Spleen (tissue), 11 donors: ENCODE data around the gene MAP2K3. TPM values are rescaled to one million over a fixed set of nuclear protein-coding genes. Genes with fewer than 3 reads are reported as not detected.
A peak's percentile ranks its signal among the peaks of the same experiment; 100 is the strongest.

Experiments used
- DNase-seq: peaks from one replicate; pipeline ENCODE4 v3.0.0-alpha.2; 2020
- H3K27ac ChIP-seq, 8 donors: fragments of 200-600 bp; sonication (generic) in 7 of 8; 1 replicate in 4 of 8; 2 replicates in 4 of 8; pipeline versions ENCODE4 v1.5.0 to v1.8.0; 2016 to 2021; ENCODE audit warnings: inconsistent platforms in 4 of 8, mild to moderate bottlenecking in 4 of 8, moderate library complexity in 1 of 8
- H3K27me3 ChIP-seq, 7 donors: fragments of 200-600 bp; sonication (generic) in 6 of 7; replicated peaks in 1 of 7; 1 replicate in 4 of 7; 2 replicates in 3 of 7; pipeline versions ENCODE4 v1.5.0 to v1.8.0; 2016 to 2021; ENCODE audit warnings: inconsistent platforms in 3 of 7, mild to moderate bottlenecking in 1 of 7
- H3K36me3 ChIP-seq, 6 donors: fragments of 200-600 bp; sonication (generic) in 5 of 6; 1 replicate in 4 of 6; 2 replicates in 2 of 6; pipeline versions ENCODE4 v1.5.0 to v1.8.0; 2016 to 2021; ENCODE audit warnings: inconsistent platforms in 2 of 6
- H3K4me1 ChIP-seq, 6 donors: fragments of 200-600 bp; sonication (generic) in 5 of 6; 1 replicate in 3 of 6; 2 replicates in 3 of 6; pipeline versions ENCODE4 v1.5.0 to v1.8.0; 2016 to 2021; ENCODE audit warnings: inconsistent platforms in 3 of 6
- H3K4me3 ChIP-seq, 8 donors: fragments of 200-600 bp; sonication (generic) in 7 of 8; 1 replicate in 4 of 8; 2 replicates in 4 of 8; pipeline versions ENCODE4 v1.5.0 to v1.8.0; 2016 to 2021; ENCODE audit warnings: inconsistent platforms in 4 of 8, mild to moderate bottlenecking in 4 of 8, moderate library complexity in 2 of 8
- H3K9me3 ChIP-seq, 8 donors: fragments of 200-600 bp; sonication (generic) in 7 of 8; 1 replicate in 4 of 8; 2 replicates in 4 of 8; pipeline versions ENCODE4 v1.5.0 to v1.8.0; 2016 to 2021; ENCODE audit warnings: inconsistent platforms in 4 of 8
- POLR2A ChIP-seq, 3 donors: fragments of 450-650 bp; IDR thresholded peaks; one replicate each; pipeline ENCODE4 v1.5.1; 2017; ENCODE audit warnings: antibody characterized with exemption in 3 of 3, mild to moderate bottlenecking in 1 of 3
- POLR2AphosphoS5 ChIP-seq, 3 donors: sonication (generic); formaldehyde crosslinking; IDR thresholded peaks; one replicate each; pipeline ENCODE4 v1.5.1; 2017; ENCODE audit warnings: antibody characterized with exemption in 3 of 3
- WGBS, 5 donors: extraction: QIAGEN DNeasy Blood & Tissue Kit in 3 of 5; methylation state at CpG; one replicate each; pipeline versions ENCODE4 v1.1.5 to v1.1.7; 2013 to 2018; 5-methylcytosine and 5-hydroxymethylcytosine counted together
- intact Hi-C: fragments of 100-400 bp; cut with DNase I; formaldehyde crosslinking; loops from one replicate; pipeline ENCODE4 v1.15.0; 2023; ENCODE audit warnings: low total_unique reads
- polyA plus RNA-seq, 3 donors: library from polyadenylated mRNA; stranded (reverse); fragments of 200-250 nt; gene quantifications; one replicate each; pipeline ENCODE4 v1.2.1, GENCODE V29; 2013
- total RNA-seq, 7 donors: library from RNA; depleted of rRNA in 3 of 7; stranded (reverse); fragments of >200 nt in 3 of 7; fragmentation: NEBNext Ultra II Directional in 4 of 7; extraction: Animal tissue kit (Norgen Biotek cat#: 25700) in 4 of 7; gene quantifications; one replicate each; pipeline versions ENCODE4 v1.1.0 to v1.2.1, GENCODE V29; 2016 to 2021
- TF ChIP-seq, protein P1 (sequence below), 11 experiments: fragments of 200-600 bp in 7 of 11; fragments of 450-650 bp in 4 of 11; sonication (generic) in 4 of 11; IDR thresholded peaks in 8 of 11; conservative IDR thresholded peaks in 3 of 11; 1 replicate in 7 of 11; 2 replicates in 4 of 11; pipeline versions ENCODE4 v1.4.0 to v1.8.0; 2016 to 2021; ENCODE audit warnings: antibody characterized with exemption in 11 of 11, inconsistent platforms in 4 of 11, mild to moderate bottlenecking in 1 of 11
- donor health status: healthy with polysubstance abuse.
- donor health status: DM: no; HTN: no; CAD: no; lungs with moderate emphysema.
- donor health status: DM: no; HTN: no; CAD: no.
- donor health status: Bipolar disorder and iron deficiency.
- donor health status: healthy.
- donor health status: DM: no; HTN: no; CAD: no.
- donor health status: DM: yes; HTN: yes; CAD: no.

Gene MAP2K3
- total and polyA plus RNA-seq, 10 donors = 31.7 to 121 (median 62.5) TPM

DNA sequence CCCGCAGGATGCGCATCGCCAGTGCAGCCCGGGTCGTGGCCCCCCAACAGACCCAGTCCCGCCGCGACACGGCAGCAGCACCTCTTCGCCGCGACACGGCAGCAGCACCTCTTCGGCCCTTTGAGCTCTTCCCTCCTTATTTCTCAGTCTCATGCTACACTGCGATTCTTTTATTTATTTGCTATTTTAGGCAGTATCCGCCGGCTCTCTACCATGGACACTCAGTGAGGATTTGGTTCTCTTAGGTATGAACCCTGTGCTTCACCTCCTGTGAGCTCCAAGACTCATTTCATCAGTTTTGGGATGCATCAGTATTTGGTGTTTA is 8.3 kb upstream of the MAP2K3 start:
- H3K4me1 ChIP-seq = peaks cover 12 to 67% (median 47%) of the 10 kb centered on the region in 6 donors
- intact Hi-C loops = no loop called here
- TF ChIP-seq, protein P1, sequence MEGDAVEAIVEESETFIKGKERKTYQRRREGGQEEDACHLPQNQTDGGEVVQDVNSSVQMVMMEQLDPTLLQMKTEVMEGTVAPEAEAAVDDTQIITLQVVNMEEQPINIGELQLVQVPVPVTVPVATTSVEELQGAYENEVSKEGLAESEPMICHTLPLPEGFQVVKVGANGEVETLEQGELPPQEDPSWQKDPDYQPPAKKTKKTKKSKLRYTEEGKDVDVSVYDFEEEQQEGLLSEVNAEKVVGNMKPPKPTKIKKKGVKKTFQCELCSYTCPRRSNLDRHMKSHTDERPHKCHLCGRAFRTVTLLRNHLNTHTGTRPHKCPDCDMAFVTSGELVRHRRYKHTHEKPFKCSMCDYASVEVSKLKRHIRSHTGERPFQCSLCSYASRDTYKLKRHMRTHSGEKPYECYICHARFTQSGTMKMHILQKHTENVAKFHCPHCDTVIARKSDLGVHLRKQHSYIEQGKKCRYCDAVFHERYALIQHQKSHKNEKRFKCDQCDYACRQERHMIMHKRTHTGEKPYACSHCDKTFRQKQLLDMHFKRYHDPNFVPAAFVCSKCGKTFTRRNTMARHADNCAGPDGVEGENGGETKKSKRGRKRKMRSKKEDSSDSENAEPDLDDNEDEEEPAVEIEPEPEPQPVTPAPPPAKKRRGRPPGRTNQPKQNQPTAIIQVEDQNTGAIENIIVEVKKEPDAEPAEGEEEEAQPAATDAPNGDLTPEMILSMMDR (IDR thresholded peaks at IDR 0.05 in 8 of 11, conservative IDR thresholded peaks at IDR 0.05 in 3 of 11) = peak in 2 of 11 experiments; percentile 1 to 7
- no peak for TF ChIP-seq POLR2AphosphoS5 (IDR thresholded peaks at IDR 0.05)
- TF ChIP-seq POLR2A (IDR thresholded peaks at IDR 0.05) = no peak
- H3K4me3 ChIP-seq = peak overlapping the region; percentile 47 to 82 (median 74)
- no peaks in the 10 kb centered on the region for H3K27me3 ChIP-seq
- no peaks in the 10 kb centered on the region for H3K9me3 ChIP-seq
- H3K27ac ChIP-seq = peak overlapping the region in 7 of 8 donors; percentile 65 to 86 (median 78)
- no peak for DNase-seq
- 9 to 21% (median 10%) methylated on average over 16 to 17 of the region's 17 CpGs for WGBS, 5 donors
- no peaks in the 10 kb centered on the region for H3K36me3 ChIP-seq

DNA sequence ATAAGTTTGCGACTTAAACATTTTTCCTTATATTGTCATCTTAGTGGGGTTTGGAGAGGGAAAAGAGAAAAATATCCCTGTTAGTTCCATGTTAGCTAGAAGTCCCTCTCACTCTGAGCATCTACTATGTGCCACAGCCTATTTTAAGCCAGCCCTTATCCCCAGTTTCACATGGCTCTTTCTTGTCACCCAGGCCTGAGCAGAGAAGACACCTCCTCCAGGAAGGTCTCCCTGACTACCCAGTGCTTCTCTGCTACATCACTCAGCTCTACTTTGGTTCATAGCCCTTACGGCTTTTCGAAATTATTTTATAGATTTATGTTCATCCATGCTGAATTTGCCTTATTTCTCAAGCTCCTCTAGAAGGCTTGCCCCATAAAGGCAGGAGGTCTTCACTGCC is 7.2 kb upstream of the MAP2K3 start:
- DNase-seq = no peak
- peaks cover 12 to 78% (median 51%) of the 10 kb centered on the region in 6 donors for H3K4me1 ChIP-seq
- 95 to 99% (median 97%) methylated on average over 3 of the region's 3 CpGs for WGBS, 5 donors
- peak overlapping the region in 5 of 8 donors; percentile 66 to 90 (median 85) for H3K27ac ChIP-seq
- no peaks in the 10 kb centered on the region for H3K9me3 ChIP-seq
- TF ChIP-seq POLR2A (IDR thresholded peaks at IDR 0.05) (no peak), POLR2AphosphoS5 (IDR thresholded peaks at IDR 0.05) (no peak)
- TF ChIP-seq, protein P1 (IDR thresholded peaks at IDR 0.05 in 8 of 11, conservative IDR thresholded peaks at IDR 0.05 in 3 of 11) = no peak
- intact Hi-C loops = no loop called here
- no peaks in the 10 kb centered on the region for H3K36me3 ChIP-seq
- H3K4me3 ChIP-seq = no peak overlapping the region
- H3K27me3 ChIP-seq = no peaks in the 10 kb centered on the region

DNA sequence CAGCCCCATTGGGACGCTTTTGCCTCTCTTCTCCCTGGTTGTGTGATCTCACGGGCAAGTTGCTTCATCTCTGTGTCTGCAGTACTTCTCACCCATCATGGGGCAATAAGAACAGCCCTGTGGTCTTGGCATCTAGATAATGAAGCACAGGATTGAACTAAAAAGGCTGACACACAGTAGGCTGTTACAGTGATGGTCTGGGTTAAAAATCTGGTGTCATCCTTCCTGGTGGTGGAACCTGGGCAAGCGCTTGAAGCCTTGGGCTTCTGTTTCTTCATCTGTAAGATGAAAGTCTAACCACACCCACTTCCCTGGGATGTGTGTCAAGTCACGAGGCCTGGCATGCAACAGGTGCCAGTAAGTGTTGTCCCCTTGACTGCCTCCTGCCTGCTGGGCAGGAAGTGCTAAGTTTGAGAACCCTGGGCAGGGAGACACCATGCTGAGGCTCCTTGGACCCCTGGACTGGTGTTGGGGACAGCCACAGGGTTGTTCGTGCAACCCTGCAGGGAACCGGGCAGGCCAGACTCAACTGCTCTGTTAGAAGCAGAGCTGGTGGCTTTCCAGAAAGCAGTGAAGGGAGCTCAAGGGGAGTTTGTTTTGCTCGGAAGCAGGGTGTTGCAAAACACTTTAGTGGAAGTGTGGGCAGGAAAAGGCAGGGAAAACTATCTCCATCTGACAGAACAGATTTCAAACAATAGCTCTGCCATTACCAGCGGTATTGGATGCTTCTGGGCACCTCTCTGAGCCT is 5.9 kb upstream of the MAP2K3 start:
- Histone ChIP-seq H3K27ac (peak overlapping the region in 7 of 8 donors; percentile 54 to 90 (median 84)), H3K4me1 (peaks cover 12 to 91% (median 58%) of the 10 kb centered on the region in 6 donors), H3K9me3 (no peaks in the 10 kb centered on the region), H3K4me3 (peak overlapping the region in 1 of 8 donors; percentile 38), H3K27me3 (no peaks in the 10 kb centered on the region), H3K36me3 (no peaks in the 10 kb centered on the region)
- 37 to 65% (median 46%) methylated on average over 6 to 8 of the region's 8 CpGs for WGBS, 5 donors
- peak; percentile 87 for DNase-seq
- TF ChIP-seq POLR2A (IDR thresholded peaks at IDR 0.05) (no peak), POLR2AphosphoS5 (IDR thresholded peaks at IDR 0.05) (peak; percentile 46 to 61 (median 53))
- TF ChIP-seq, protein P1 (IDR thresholded peaks at IDR 0.05 in 8 of 11, conservative IDR thresholded peaks at IDR 0.05 in 3 of 11) = peak in 4 of 11 experiments; percentile 22 to 44 (median 36)
- intact Hi-C loops = no loop called here

DNA sequence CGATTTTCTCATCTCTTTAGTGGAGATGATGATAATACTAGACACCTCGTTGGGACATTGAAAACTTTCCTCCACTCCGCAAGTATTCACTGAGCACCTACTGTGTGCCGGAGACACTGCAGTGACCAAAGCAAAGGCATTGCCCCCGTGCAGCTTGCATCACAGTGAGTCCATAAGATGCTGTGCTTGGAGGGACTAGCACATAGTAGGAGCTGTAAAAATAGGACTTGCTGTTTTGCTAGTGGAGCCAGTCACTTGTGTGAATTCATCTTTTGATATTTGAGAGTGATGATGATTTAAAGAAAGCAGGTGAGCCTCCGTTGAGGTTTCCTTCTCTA is 5.3 kb upstream of the MAP2K3 start:
- Histone ChIP-seq H3K4me1 (peaks cover 15 to 96% (median 63%) of the 10 kb centered on the region in 6 donors), H3K36me3 (no peaks in the 10 kb centered on the region), H3K27ac (peak overlapping the region in 7 of 8 donors; percentile 54 to 90 (median 84)), H3K4me3 (peak overlapping the region in 1 of 8 donors; percentile 38), H3K27me3 (no peaks in the 10 kb centered on the region), H3K9me3 (no peaks in the 10 kb centered on the region)
- no peak for DNase-seq
- TF ChIP-seq, protein P1 (IDR thresholded peaks at IDR 0.05 in 8 of 11, conservative IDR thresholded peaks at IDR 0.05 in 3 of 11) = no peak
- TF ChIP-seq POLR2A (IDR thresholded peaks at IDR 0.05) = no peak
- intact Hi-C loops = no loop called here
- 72 to 84% (median 77%) methylated on average over 6 of the region's 6 CpGs for WGBS, 5 donors
